ENCODE measurements around the gene ZBTB37.
"Not testable (repeated sequence)": the region's sequence is repeated elsewhere in the genome, so short reads cannot be mapped to it uniquely, and the experiment has no call there.

ZBTB37 gene

GRCh38 chr1:173915596-173915995, 47.4 kb downstream of the ZBTB37 start:
- no peak for DNase-seq

DNA sequence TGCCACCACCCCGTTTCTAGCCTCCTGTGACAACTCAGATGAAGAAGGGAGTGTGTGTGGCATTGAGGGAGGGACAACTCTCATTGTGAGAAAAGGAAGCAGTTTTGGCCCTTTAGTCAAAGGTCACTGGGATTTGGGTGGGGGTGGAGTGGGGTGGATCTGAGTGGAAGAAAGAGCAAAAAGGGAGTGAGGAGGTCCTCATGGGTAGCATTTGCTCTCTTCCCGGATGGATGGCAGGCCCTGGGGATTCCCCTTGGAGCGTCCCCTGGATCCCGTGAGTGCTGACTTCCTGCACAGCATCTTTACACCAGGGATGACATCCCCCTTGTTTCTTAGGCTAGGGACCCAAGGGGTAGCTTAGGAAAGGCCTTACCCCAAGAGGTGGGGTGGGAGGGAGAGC, 48.5 kb downstream of the ZBTB37 start:
- DNase-seq: no peak

DNA sequence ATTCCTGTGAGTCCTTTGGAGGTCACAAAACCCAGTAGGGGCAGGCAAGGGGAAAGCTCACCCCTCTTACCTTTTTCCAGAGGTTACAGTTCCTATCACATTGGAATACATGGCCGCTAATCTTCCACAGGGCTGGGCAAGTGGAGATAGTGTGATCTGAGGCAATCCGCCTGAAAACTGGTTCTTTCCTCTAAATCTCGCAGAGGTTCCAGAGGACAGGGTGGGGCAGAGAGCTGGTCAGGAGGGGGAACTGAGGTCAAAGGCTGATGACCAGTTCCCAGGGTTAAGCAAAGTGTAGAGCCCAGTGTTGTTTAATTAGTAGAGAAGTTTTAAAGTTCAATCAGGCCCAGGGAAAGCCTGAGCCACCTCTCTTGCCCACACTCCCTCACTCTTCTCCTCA, 49.0 kb downstream of the ZBTB37 start, which contains the start of gene SERPINC1:
Gene SERPINC1, minus strand, starts transcription at position 179 of the 400 bp plus-strand sequence. Its CDS starts 68 bp downstream, at position 111.
- no peak for DNase-seq

DNA sequence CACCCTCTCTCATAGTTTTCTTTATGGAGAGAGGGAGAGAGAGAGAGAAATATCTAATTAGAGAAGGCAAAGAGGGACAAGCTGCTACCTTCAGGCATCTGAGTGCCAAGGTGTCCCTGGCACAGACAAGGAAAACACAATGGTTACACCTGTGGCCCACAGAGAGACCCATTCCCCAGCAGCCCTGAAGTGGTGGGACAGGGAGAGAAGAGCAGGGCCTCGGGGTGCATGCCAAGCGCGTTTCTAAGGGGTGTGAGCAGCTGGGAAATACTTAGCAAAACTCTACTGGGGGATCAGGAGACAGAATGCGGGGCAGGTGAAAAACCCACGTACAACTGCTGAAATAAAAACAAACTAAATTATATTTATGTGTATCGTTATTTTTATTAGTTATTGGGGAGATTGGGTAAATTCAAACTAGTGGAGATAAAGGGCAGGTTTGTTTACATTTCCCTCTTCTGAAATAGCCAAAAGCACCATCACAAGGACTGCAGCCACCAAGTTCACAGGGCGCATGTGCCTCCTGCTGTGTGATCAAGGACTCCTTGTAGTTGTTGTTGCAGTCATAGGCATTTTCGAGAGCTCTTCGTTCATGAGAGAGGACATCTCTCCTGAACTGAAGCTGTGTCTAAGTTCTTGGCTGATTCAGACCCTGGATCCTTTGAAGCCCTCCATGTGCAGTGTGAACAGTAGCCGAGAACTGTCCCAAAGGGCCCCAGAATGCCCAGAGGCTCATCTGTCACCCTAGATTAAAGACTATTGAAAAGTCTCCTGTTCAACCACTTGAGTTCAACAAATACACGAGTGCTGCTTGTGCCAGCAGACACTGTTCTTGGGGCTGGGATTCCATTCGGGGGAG, 49.7 kb downstream of the ZBTB37 start:
- DNase-seq: no peak

GRCh38 chr1:173920861-173921260, 52.7 kb downstream of the ZBTB37 start:
- DNase-seq: no peak

DNA sequence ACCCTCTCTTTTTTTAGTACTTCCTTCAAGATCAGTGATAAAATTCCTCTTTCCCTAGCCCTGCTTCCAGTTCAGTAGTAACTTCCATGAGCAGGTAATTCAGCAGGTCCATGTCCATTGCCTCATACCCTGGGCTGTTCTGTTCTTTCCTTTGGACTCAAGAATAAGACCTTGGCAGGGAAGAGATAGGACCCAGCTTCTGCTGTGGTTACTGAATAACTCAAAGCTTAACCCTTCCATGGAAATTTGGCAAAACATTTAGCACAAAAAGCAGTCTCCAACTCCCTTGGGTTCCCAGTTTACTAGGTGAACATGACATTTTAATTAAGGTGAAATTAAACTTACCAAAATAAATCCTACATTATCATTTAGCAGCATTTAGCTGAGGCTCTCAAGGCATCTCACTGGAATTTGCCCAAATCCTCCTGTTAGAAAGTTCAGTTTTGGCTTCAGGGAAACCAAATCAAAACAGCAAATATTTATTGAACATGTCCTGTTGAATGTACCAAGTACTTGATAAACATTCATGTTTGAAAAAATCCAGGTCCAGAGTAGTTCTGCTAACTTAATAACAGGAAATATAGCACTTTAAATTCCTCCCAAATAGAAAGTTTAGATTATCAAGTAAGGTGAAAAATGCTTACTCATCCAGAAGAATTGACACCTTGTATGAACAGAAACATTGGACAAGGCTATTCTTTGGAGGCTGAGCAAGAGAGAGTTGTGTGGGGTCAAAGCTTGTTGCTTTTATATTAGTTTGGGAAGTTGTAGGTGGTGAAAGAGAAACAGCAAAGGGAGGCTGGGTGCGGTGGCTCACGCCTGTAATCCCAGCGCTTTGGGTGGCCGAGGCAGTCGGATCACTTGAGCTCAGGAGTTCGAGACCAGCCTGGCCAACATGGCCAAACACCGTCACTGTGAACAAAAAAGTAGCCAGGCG, 57.4 kb downstream of the ZBTB37 start:
- no peak for DNase-seq

- DNase-seq: not testable (repeated sequence)
Observed at GRCh38 chr1:173930541-173930940, 62.4 kb downstream of the ZBTB37 start.

GRCh38 chr1:173934440-173934839, 66.3 kb downstream of the ZBTB37 start:
- no peak for DNase-seq

- DNase-seq: no peak
Observed at GRCh38 chr1:173937062-173937461, 68.9 kb downstream of the ZBTB37 start.

GRCh38 chr1:173946380-173946921, 78.3 kb downstream of the ZBTB37 start:
- no peak for DNase-seq

GRCh38 chr1:173948594-173948993, 80.4 kb downstream of the ZBTB37 start:
- no peak for DNase-seq
